ENCODE results near the gene RTN4RL1.

Gene RTN4RL1

DNA sequence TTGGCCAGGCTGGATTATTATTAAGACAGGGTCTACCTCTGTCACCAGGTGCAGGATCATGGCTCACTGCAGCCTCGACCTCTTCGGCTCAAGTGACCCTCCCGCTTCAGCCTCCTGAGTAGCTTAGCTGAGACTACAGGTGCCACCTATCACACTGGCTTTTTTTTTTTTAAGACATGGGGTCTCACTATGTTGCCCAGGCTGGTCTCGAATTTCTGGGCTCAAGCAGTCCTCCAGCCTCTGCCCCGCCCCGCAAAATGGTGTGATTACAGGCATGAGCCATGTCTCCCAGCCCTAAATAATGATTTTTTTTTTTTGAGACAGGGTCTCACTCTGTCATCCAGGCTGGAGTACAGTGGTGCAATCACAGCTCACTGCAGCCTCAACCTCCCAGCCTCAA is 22.5 kb upstream of the RTN4RL1 start:
- DNase-seq (ENCODE audit: low spot score) = no peak
- TF ChIP-seq CTCF (IDR thresholded peaks at IDR 0.05; ENCODE audit: extremely low read depth, missing control alignments) = no peak

- DNase-seq (ENCODE audit: low spot score) = no peak
- no peak for TF ChIP-seq CTCF (IDR thresholded peaks at IDR 0.05; ENCODE audit: extremely low read depth, missing control alignments)
Measured at GRCh38 chr17:2044263-2044894, 19.2 kb upstream of the RTN4RL1 start.

DNA sequence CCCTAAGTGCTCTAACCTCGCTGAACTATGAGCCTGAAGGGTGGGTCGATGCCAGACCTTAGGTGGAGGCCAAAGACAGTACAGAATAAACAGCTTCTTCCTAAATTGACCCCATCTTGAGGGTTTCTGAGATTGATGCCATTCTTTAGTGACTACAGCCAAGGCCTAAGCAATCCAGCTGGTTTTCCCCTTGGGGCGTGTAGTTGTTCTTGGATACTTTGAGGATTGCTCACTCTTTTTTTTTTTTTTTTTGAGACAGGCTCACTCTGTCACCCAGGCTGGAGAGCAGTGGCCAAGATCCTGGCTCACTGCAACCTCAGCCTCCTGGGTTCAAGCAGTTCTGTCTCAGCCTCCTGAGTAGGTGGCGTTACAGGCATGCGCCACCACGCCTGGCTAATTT is 18.7 kb upstream of the RTN4RL1 start:
- TF ChIP-seq CTCF (IDR thresholded peaks at IDR 0.05; ENCODE audit: extremely low read depth, missing control alignments) = no peak
- DNase-seq (ENCODE audit: low spot score) = no peak

DNA sequence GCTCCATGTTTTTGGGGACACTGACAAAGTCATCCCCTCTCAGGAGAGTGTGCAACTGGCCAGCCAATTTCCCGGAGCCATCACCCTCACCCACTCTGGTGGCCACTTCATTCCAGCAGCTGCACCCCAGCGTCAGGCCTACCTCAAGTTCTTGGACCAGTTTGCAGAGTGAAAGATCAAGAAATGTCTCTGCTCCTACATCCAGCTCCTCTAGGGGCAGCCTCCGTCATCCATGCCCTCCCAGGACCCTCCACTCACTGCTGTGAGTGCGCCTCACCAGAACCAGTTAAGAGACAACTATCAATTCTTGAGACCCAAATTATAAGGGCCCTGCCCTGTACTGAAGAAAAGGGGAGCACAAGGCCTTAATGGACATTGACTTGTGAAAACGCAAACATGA is 17.8 kb upstream of the RTN4RL1 start:
- no peak for DNase-seq (ENCODE audit: low spot score)
- TF ChIP-seq CTCF (IDR thresholded peaks at IDR 0.05; ENCODE audit: extremely low read depth, missing control alignments) = no peak

DNA sequence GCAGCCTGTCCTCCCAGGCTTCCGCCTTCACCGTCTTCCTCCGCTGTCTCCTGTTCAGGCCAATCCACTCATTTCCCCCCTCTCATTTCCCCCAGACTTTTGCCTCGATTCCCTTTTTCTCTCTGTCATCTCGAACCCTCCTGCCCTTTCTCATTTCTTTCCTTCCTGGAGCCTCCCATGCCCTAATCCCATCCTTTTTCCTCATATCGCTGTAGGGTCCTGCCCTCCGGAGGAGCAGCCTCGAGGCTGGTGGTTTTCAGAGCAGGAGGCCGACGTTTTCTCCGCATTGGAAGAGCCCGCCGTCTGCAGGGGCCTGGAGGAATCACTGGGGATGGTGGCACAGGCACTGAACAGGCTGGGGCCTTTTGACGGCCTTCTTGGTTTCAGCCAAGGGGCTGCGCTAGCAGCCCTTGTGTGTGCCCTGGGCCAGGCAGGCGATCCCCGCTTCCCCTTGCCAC is 17.3 kb upstream of the RTN4RL1 start:
- TF ChIP-seq CTCF (IDR thresholded peaks at IDR 0.05; ENCODE audit: extremely low read depth, missing control alignments) = no peak
- no peak for DNase-seq (ENCODE audit: low spot score)

DNA sequence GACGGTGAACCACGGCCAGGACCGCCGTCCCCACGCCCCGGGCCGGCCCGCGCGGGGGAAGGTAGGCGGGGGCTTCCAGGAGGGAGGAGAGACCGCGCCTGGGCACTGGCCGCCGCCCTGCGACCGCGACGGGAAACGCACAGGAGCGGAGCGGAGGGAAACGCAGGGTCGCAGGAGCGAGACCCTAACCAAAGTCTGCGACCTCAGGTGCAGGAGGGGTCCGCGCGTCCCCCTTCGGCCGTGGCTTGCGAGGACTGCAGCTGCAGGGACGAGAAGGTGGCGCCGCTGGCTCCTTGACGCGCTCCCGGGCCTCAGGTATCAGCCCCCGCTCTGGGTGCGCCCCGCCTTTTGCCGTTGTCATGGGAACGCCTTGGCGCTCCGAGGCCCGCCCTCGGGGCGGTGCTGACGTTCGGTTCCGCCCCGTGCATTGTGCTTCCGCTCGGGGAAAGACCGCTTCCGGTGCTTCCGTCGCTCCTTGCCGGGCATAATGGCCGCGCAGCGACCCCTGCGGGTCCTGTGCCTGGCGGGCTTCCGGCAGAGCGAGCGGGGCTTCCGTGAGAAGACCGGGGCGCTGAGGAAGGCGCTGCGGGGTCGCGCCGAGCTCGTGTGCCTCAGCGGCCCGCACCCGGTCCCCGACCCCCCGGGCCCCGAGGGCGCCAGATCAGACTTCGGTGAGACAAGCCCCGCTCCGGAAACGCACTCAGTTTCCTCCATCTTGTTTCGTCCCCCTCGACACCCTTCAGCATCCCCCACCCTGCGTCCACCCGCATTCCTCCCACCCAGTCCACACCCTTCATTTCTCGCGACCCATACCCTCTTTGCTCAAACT is 16.6 kb upstream of the RTN4RL1 start, which contains the start of gene OVCA2:
Gene OVCA2, plus strand, starts transcription at position 462 of the 829 bp plus-strand sequence. Its CDS starts 26 bp downstream, at position 488.
- TF ChIP-seq CTCF (IDR thresholded peaks at IDR 0.05; ENCODE audit: extremely low read depth, missing control alignments) = peak; percentile 60
- DNase-seq (ENCODE audit: low spot score) = peak; percentile 99

DNA sequence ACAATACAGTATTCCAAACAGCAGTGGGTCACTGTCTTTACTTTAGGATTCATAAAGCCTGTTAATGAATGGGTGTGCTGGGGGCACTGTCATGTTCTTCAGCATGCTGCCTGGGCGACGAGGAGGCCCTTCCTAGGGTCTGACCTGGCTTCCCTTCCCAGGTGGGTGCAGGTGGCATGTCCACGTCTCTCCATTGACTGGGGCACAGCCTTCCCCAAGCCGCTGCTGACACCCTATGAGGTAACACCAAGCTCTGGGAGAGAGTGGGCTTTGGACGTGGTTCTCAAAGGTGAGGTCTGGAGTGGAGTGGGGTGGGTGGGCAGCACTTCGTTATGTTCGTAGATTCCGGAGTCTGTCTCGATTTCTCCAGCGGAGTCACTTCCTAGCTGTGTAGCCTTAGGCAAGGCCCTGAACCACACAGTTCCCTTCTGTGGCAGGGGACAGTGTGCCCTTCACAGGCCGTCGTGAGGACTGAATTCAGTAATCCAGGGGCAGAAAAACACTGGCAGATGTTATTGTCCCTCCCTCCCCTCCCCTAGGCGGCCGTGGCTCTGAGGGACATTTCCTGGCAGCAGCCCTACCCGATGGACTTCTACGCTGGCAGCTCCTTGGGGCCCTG is 15.9 kb upstream of the RTN4RL1 start:
- no peak for DNase-seq (ENCODE audit: low spot score)
- TF ChIP-seq CTCF (IDR thresholded peaks at IDR 0.05; ENCODE audit: extremely low read depth, missing control alignments) = no peak

Data from GM20000 (cell line).